Mammary epithelial cell (primary cell): ENCODE measurements around the gene AMZ1.

Experiments used
- CTCF ChIP-seq, 2 donors: IDR thresholded peaks in 1 of 2; conservative IDR thresholded peaks in 1 of 2; 2 replicates each; pipeline ENCODE4 v1.5.1; 2011 to 2012; ENCODE audit warnings: inconsistent platforms in 2 of 2, low read length in 2 of 2, mild to moderate bottlenecking in 2 of 2, control low read depth in 1 of 2, low read depth in 1 of 2; ENCODE audit not compliant: insufficient read depth in 1 of 2; ENCODE audit errors: extremely low read depth in 1 of 2
- EZH2 ChIP-seq: IDR thresholded peaks from 2 replicates; pipeline ENCODE4 v1.6.1; 2012; ENCODE audit warnings: low read length, inconsistent platforms, borderline replicate concordance

GRCh38 chr7:2666155-2666554 lies 21.8 kb upstream of the AMZ1 start:
- TF ChIP-seq EZH2 = no peak
- TF ChIP-seq CTCF (conservative IDR thresholded peaks at IDR 0.05 in 1 of 2, IDR thresholded peaks at IDR 0.05 in 1 of 2; ENCODE audit: extremely low read depth in 1 of 2, insufficient read depth in 1 of 2, low read depth in 1 of 2, low read length in 2 of 2) = no peak
